GM12864 (cell line): Measurements from ENCODE around the gene CCDC112.

Experiments
- DNase-seq: peaks from one replicate; pipeline ENCODE4 v3.0.0-alpha.2; 2011; ENCODE audit warnings: low read depth
- H3K4me3 ChIP-seq: 2 replicates; pipeline ENCODE4 v1.5.1; 2011; ENCODE audit warnings: mild to moderate bottlenecking, low read depth, low read length, control low read depth
- CTCF ChIP-seq: IDR thresholded peaks from 2 replicates; pipeline ENCODE4 v1.5.1; 2011; ENCODE audit warnings: low read depth, mild to moderate bottlenecking, moderate library complexity, low read length, control low read depth, inconsistent platforms; ENCODE audit errors: missing control alignments

CCDC112 gene

GRCh38 chr5:115317736-115318135 lies 21.3 kb upstream of the CCDC112 start:
- no peak overlapping the region for H3K4me3 ChIP-seq
- no peak for DNase-seq
- no peak for TF ChIP-seq CTCF

- H3K4me3 ChIP-seq: no peak overlapping the region
- no peak for DNase-seq
- TF ChIP-seq CTCF: no peak
Measured at GRCh38 chr5:115317320-115317719, 20.9 kb upstream of the CCDC112 start.

- DNase-seq: no peak
- no peak for TF ChIP-seq CTCF
- H3K4me3 ChIP-seq: no peak overlapping the region
Measured at GRCh38 chr5:115313632-115314031, 17.2 kb upstream of the CCDC112 start.

GRCh38 chr5:115313052-115313451 lies 16.6 kb upstream of the CCDC112 start:
- DNase-seq: no peak
- no peak overlapping the region for H3K4me3 ChIP-seq
- no peak for TF ChIP-seq CTCF

- no peak overlapping the region for H3K4me3 ChIP-seq
- peak; percentile 27 for TF ChIP-seq CTCF
- no peak for DNase-seq
Measured at GRCh38 chr5:115309751-115310370, 13.4 kb upstream of the CCDC112 start.

- no peak for DNase-seq
- H3K4me3 ChIP-seq: no peak overlapping the region
- TF ChIP-seq CTCF: no peak
Measured at GRCh38 chr5:115308815-115309214, 12.4 kb upstream of the CCDC112 start.

- no peak for TF ChIP-seq CTCF
- no peak overlapping the region for H3K4me3 ChIP-seq
Measured at GRCh38 chr5:115306011-115306536, 9.6 kb upstream of the CCDC112 start.

More at GRCh38 chr5:115306011-115306536, 9.6 kb upstream of the CCDC112 start:
- DNase-seq: no peak
